ENCODE results near the gene LRR1. TPM values are rescaled to one million over a fixed set of nuclear protein-coding genes. Genes with fewer than 3 reads are reported as not detected.
"Not testable (repeated sequence)": the region's sequence is repeated elsewhere in the genome, so short reads cannot be mapped to it uniquely, and the experiment has no call there.

LRR1 gene
- polyA plus RNA-seq, 1 experiment: 8.6 TPM

DNA sequence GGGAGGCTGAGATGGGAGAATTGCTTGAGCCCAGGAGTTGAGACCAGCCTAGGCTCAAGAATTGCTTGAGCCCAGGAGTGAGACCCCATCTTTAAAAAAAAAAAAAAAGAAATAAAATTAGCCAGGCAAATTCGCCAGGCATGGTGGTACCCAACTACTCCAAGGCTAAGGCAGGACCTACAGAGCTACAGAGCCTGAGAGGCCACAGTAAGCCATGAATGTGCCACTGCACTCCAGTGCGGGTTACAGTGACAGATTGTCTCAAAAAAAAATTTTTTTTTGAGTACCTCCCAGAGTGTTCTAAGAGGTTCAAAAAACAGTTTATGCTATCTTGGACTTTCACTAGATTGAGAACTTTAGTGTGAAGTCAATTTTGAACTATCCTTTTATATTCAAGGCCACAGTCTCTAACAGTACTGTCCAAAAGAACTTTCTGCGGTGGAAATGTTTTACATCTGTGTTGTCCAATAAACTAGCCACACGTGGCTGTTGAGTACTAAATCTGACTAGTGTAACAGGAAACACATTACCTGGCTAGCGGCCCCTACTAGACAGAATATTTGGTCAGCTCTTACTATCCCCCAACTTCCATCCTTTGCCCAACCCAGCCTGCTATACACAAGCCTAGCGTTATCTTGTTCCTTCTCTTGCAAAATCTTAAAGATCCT, 19.2 kb downstream of the LRR1 start:
- TF ChIP-seq, protein P1, sequence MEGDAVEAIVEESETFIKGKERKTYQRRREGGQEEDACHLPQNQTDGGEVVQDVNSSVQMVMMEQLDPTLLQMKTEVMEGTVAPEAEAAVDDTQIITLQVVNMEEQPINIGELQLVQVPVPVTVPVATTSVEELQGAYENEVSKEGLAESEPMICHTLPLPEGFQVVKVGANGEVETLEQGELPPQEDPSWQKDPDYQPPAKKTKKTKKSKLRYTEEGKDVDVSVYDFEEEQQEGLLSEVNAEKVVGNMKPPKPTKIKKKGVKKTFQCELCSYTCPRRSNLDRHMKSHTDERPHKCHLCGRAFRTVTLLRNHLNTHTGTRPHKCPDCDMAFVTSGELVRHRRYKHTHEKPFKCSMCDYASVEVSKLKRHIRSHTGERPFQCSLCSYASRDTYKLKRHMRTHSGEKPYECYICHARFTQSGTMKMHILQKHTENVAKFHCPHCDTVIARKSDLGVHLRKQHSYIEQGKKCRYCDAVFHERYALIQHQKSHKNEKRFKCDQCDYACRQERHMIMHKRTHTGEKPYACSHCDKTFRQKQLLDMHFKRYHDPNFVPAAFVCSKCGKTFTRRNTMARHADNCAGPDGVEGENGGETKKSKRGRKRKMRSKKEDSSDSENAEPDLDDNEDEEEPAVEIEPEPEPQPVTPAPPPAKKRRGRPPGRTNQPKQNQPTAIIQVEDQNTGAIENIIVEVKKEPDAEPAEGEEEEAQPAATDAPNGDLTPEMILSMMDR (IDR thresholded peaks at IDR 0.05; ENCODE audit: insufficient read depth, low read depth, low read length): no peak
- Histone ChIP-seq H3K36me3 (ENCODE audit: control insufficient read depth, insufficient read depth, low read length) (no peaks in the 10 kb centered on the region; the same call in 1 of the 2 replicates), H3K4me3 (ENCODE audit: low read depth, low read length) (no peak overlapping the region), H3K27me3 (ENCODE audit: control insufficient read depth, insufficient read depth, low read length) (no peaks in the 10 kb centered on the region)
- no peak for DNase-seq (ENCODE audit: low read depth)
- ChIA-PET CTCF (interaction anchor here (0.9 to 1.6 kb wide), 2 partner anchors 19 to 31 kb away, joined by 3 read pairs; partner anchors contain the start of gene LRR1), POLR2A (no interaction called here)

DNA sequence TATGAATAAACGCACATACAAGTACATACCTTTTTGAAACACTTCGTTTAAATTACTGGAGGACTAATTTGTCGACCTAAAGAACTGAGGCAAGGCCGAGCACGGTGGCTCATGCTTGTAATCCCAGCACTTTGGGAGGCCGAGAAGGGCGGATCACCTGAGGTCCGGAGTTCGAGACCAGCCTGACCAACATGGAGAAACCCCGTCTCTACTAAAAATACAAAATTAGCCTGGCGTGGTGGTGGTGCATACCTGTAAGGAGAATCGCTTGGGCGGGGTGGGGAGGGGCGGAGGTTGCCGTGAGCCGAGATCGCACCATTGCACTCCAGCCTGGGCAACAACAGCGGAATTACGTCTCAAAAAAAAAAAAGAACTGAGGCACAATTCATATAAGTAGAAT, 20.5 kb downstream of the LRR1 start:
- POLR2A ChIA-PET; DNase-seq (ENCODE audit: low read depth); H3K36me3 ChIP-seq (ENCODE audit: control insufficient read depth, insufficient read depth, low read length); H3K27me3 ChIP-seq (ENCODE audit: control insufficient read depth, insufficient read depth, low read length): not testable (repeated sequence)
- CTCF ChIA-PET: interaction anchor here (1.2 to 2.9 kb wide), 2 partner anchors 9 to 15 kb away, joined by 4 to 25 read pairs; partner anchors contain the start of gene DNAAF2
- peak overlapping the region; percentile 95 for H3K4me3 ChIP-seq (ENCODE audit: low read depth, low read length)

DNA sequence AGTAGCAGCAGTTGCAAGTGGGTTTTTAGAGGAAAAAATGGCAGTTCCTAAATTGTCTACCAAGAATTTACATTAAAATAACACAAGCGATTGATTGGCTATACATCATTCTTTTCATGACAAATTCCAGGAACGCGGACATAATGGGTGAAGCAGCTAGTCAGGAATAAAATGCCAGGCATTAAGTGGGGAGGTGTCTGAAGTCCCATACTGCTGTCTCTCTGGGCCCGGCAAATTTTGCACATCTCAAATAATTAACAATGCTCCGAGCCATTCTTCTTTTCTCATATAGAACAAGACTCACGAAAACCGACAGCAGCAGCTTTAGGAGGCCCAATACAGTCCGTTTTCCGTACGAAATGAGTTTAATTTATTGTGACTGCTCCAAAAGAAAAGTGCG, 21.0 kb downstream of the LRR1 start:
- CTCF ChIA-PET: interaction anchor here (1.0 to 2.9 kb wide), 4 partner anchors 8 to 33 kb away, joined by 4 to 25 read pairs (median 6); partner anchors contain the start of genes DNAAF2 and RPS29
- no peaks in the 10 kb centered on the region for H3K27me3 ChIP-seq (ENCODE audit: control insufficient read depth, insufficient read depth, low read length)
- no peaks in the 10 kb centered on the region; the same call in 1 of the 2 replicates for H3K36me3 ChIP-seq (ENCODE audit: control insufficient read depth, insufficient read depth, low read length)
- DNase-seq (ENCODE audit: low read depth): no peak
- H3K4me3 ChIP-seq (ENCODE audit: low read depth, low read length): peak overlapping the region; percentile 95
- POLR2A ChIA-PET: interaction anchor here (0.6 to 1.6 kb wide), 3 partner anchors 14 to 158 kb away, joined by 4 to 21 read pairs (median 6); no protein-coding TSS in a partner anchor
- TF ChIP-seq, protein P1 (IDR thresholded peaks at IDR 0.05; ENCODE audit: insufficient read depth, low read depth, low read length): no peak

DNA sequence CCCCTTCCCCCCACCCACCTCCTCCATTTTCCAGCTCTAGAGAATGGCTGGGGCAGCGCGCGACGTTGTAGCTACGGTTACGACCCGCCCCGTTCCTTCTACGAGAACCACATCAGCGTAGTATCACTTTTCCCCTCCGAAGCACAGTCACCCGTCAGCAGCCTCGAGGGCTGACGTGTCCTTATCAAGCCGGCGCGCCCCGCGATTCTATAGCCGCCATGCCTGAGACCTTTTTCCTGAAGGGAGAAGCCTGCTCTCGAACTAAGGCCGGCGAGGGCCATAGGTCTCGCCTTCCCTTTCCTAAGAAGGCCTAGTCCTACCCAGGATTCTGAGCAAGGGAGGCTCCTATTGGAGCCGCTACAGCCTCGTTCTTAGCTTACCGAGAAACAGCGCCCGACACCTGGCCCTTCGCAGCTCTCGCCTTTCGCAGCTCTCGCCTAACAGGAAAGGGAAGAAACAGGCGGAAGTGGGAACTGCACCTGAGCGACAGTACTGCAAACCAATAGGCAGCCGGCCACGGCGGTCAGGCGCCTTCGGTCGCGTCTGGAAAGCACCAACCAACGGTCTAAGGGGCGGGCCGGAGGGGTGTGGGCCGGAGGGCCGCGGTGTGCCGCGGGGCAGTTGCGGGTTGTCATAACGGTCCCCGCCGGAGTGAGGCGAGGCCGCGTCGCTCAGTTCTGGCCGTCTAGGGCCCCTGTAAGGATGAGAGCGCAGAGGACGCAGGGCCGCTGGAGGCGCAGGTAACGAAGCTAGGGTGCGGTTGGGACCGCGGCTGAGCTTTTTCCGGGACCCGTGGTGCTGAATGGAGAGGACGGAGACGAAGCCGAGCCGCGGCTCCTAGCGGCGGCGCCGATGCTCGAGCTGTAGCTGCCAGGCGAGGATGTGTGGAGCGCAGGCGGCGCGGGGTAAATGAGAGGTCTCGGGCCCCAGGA, 21.7 kb downstream of the LRR1 start, which contains the start of the genes MGAT2 and RPL36AL:
Gene MGAT2, plus strand, starts transcription at position 618 of the 932 bp plus-strand sequence. CDS start 470 bp downstream, outside the sequence.
Gene RPL36AL, minus strand, starts transcription at position 445 of the 932 bp plus-strand sequence. CDS start 1,522 bp downstream, outside the sequence.
- ChIA-PET CTCF (interaction anchor here (0.6 to 2.9 kb wide), 8 partner anchors 7 to 164 kb away, joined by 3 to 25 read pairs (median 4); partner anchors contain the start of genes DNAAF2, LRR1 and RPS29), POLR2A (interaction anchor here (0.6 to 1.6 kb wide), 5 partner anchors 14 to 232 kb away, joined by 3 to 21 read pairs (median 4); partner anchors contain the start of genes LRR1 and NEMF)
- H3K36me3 ChIP-seq (ENCODE audit: control insufficient read depth, insufficient read depth, low read length): no peaks in the 10 kb centered on the region; the same call in 1 of the 2 replicates

More for the DNA sequence above, 21.7 kb downstream of the LRR1 start, which contains the start of the genes MGAT2 and RPL36AL:
- peak; percentile 91 for DNase-seq (ENCODE audit: low read depth)
- Histone ChIP-seq H3K27me3 (ENCODE audit: control insufficient read depth, insufficient read depth, low read length) (no peaks in the 10 kb centered on the region), H3K4me3 (ENCODE audit: low read depth, low read length) (peak within 1 kb of the TSS; percentile 95)
- TF ChIP-seq, protein P1 (IDR thresholded peaks at IDR 0.05; ENCODE audit: insufficient read depth, low read depth, low read length): peak; percentile 57

Data from BJ (cell line).